RPMI7951 (cell line): ENCODE results near the gene MAML3. TPM values are rescaled to one million over a fixed set of nuclear protein-coding genes. Genes with fewer than 3 reads are reported as not detected.

Experiments
- DNase-seq: peaks from one replicate; pipeline ENCODE4 v3.0.0-alpha.2; 2012; ENCODE audit warnings: low read depth
- total RNA-seq: library from RNA; depleted of rRNA; stranded (reverse); fragments of >200 nt; shearing (Covaris generic); gene quantifications from 2 replicates; pipeline ENCODE4 v1.2.3, GENCODE V29; 2014

MAML3 gene
- total RNA-seq, 1 experiment from 2014 or later: 3.2 TPM

DNA sequence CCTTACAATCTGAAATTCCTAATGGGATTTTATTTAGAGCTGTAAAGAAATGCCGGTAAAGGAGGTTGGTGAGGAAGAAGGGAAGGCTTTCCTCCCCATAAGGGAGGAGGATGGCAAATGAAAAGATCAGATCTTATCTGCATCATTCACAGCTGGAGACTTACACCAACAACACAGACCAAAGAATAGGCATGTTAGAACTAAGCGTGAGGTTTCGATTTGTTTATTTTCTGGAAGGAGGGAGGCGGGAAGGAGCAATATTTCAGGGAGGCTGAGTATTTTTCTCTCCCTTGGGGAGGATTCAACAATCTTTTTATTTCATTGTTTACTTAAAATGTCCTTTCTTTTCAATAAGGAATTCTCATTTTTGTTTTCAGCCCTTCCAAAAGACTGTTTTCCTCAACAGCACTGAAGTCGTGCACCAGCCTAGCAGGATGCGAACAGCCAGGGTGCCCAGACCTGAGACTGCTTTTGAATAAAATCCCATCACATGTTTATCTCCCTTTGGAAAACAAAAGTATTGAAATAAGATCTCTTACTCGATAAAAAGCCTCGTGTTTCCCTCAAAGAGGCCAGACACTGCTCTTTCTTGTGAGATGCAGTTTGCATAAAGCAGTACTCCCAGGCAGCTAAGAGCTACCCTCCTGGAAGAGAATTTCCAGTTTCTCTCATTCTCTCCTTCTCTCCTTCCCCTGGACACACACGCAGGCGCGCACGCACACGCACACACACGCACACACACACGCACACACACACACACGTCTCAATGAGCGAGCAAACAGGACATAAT, 252.3 kb downstream of the MAML3 start:
- DNase-seq: peak; percentile 51

DNA sequence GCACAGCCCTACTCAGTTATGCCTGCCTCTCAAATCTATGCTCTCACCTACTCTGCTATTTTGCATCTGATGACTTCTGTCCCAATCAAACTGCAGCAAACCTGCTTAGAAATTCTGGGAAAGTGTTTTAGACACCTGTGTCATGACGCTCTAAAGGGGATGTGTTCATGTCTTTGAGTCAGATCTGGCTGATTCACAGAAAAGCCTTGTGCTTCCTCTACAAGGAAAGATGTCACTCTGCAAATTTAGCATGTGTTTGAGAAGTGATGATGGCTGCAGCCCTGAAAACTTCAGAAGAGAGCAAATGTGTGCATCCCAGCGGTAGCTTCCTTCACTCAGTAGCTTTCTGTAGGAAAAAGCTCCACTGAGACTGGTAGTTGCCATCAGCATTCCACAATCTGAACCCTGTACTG, 253.0 kb downstream of the MAML3 start:
- DNase-seq: no peak

DNA sequence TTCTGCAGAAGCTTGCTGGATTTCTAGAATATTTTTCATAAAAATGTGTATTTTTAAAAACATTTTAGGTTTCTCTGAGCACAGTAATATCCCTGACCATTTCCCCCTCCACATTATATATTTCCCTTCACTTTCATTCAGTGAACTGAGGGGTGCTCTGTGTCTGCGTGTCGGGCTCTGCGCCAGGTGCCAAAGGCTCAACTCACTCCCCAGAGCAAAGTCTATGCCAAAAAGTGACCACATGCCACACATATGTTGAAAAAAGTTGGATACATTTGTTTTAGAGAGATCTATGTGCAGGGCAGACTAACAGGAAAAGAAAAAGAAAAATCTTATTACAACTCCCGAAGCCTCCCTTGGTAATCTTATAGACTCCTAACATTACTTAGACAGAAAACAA, 254.6 kb downstream of the MAML3 start:
- no peak for DNase-seq

DNA sequence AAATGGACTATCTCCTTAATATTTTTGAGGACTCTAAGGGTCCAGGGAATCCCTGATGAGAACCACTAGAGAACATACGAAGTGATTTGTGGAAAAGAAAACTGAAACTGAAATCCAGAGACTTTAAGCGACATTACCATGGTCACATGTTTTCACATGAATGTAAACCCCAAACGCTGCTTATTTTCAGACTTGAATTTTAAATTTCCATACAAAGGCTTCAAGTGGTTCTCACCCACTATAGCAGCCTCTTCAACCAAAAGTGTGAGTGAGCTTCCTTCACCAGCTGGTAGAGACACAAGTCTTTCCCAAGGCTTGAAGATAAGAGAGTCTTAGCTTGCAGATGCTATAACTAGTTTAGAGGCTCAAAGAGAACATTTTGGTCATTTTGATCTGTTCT, 255.7 kb downstream of the MAML3 start:
- DNase-seq: no peak

DNA sequence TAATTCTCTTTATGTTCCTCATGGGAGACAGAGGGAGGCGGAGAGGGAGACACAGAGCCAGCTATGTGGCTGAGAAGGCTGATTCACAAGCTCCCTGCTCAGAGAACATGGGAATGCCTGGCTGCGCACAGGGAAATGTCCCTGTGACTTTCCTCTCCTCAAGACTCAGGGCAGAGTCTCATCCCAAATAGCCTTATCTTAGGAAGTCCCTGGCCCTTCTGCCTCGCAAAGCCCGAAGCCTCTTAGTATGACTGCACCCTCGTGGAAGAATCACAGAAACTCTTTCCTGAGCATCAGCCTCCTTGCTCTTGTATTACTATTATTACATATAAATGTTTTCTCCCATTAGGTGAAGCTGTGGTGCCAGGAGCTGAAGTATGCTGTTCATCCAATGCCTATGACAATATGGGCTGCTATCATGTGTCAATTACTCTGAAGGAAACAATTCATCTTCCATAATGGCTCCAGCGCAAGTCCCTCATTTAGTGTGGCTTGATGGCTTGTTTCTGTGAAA, 257.8 kb downstream of the MAML3 start:
- no peak for DNase-seq

DNA sequence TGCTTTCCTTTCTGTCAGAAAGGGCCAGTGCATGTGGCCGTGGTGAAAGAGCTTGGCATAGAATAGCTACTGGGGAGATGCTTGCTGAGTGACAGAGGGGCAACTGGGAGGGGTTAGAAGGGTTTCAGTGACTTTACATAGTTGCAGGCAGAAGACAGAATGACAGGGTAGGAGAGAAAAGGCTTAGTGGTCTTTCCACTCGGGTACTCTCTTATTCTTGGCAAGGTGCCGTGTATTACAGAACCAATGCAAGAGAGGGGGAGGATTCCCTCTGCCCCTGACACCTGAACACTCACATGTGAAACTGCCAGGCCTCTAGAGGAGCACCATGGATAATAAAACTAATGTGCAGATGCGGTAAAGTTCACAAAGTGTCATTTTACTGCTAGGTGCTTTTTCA, 260.2 kb downstream of the MAML3 start:
- DNase-seq: no peak

DNA sequence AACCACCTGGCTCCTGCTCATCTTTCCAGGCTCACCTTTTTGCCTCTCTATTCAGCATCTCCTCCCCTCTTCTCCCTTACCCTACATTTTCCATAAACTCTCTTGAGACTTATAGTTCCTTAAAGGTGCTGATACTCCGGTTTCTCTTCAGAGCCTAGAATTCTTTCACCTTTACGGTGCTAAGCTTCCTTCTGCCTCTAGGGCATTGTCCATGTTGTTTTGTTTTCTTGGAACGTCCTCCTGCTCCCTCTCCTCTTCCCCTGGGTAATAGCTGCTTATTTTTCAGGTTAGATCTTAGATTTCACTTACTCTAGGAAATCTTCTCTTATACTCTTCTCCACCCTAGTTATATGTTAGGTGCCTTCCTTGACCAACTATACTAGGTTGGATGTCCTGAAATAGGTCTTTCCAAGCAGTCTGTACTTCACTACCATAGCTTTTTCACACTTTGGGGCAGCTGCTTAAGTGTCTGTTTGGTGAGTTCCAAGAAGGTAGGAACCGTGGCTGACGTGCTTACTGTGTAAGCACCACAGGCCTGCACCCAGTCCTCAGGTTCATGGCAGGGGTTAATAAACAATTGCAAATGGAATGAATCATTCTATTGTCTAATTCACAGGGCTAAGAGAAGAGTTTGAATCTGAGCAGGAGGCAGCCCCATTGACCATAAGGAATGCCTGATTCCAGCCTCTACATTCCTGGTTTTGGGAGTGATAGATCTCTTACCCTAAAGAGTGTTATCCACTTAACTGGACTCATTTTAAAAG, 260.8 kb downstream of the MAML3 start:
- DNase-seq: no peak

DNA sequence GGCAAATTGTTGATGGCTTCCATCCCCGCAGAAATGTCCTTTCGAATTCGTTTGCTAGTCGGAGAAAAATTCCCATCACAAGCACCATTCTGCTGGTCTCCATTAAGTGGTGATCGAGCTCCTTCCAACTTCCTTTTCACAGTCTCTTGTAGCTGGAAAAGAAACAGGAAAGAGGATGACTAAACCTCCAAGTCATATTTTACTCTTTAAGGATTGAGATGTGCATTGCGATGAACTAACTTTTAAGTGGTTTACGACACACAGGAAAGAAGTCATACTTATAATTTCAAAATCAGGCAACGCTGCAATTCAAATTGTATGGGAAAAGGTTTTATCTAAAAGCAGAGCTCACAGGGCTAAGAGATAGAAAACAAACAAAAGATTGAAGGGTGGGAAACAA, 263.2 kb downstream of the MAML3 start:
- DNase-seq: no peak

DNA sequence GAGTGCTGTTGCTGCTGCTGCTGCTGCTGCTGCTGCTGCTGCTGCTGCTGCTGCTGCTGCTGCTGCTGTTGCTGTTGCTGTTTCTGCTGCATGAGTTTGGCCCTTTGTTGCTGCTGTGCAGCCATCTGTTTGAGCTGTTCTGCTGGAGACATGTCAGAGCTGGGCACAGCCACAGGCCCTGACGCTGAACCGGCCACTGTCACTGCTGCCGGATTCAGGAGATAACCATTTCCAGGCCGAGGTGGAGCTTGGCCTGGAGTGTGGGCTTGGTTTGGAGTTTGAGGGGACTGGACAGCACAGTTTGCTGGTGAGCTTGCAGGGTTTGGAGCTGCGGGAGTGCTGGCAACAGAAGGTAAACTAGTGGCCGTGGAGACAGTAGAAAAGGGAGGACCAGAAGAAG, 264.1 kb downstream of the MAML3 start:
- no peak for DNase-seq

DNA sequence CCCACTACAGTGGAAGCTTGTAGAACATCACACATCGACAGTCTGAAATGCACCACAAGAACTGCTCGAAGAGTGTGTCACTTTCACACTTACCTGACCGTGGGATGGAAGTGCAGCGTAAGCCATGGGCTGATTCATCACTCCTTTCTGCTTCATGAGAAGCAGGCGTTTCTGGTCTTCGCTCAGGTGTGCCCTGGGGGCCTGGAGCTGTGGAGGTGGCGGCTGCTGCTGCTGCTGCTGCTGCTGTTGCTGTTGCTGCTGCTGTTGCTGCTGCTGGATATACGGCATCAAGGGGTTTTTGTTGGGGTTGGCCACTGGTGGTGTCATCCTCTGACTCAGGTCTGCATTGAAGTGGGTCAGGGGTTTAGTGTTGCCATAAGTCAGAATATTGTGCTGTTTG, 264.7 kb downstream of the MAML3 start:
- DNase-seq: no peak

DNA sequence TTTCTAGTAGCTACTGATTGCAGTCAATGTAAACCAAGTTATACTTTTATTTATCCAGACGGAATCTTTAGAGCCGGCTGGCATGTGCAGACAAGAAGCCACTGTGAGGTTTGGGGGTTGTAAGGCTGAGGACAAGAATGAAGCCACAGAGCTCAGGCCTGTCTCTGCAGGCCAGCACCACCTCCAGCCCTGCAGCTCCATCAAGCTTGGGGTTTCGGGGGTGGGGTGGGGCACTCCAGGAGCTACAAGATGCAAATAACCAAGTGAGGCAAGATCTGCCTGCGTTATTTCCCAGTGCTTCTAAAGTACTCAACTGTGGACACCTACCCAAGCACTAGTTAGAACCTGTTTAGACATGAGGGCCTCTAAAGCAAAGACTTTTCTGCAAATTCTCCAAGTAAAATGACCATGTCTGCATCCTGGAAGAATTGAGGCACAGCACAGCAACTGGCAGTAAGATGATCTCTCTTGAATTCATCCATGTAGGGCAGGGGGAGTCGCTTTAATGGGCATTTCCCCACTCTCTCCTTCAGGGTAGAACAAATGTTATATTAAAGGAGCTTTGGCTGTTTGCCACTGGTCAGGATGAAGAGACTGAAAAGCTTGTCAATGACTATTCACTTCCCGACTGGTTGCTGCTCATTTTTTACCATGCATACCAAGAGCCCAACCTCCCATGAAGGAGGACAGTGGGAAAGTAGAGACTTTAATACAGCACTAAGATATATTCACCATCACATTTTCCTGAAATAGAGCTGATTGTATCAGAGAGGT, 265.8 kb downstream of the MAML3 start:
- no peak for DNase-seq

DNA sequence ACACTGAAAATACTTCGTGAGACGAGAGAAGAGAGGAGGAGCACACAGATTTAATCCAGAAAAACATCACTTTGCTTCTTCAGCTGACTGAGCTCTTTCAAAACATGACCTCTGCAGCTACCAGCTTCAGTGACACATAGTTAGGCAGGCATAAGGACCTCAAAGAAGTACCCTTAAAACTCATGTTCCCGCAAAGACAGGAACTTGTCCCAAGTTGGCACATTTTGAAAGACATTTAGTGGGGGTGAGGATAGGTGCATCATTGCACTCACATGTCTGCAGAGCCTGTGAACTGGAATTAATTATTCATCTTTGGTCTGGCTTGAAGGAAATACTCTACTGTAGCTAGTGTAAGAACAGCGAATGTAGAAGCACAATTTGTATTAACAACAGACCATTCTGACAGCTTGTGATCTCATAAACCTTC, 266.6 kb downstream of the MAML3 start:
- no peak for DNase-seq

DNA sequence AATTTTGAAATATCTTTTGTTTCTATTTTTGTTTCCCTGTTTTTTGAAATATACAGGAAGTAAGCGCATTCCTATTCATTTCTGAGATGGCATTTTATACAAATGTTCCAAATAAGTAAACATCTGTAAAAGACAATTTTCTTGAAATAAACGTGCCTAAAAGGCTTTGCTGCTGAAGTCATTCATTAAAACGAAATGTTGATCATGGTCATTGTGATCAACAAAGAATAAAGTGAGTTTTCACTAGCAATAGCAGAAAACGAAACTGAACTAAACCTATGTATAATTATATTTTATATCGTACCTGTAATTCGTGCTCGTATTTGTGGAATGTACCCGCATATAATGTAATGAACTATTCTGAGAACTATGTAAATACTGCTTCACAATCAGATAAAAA, 267.2 kb downstream of the MAML3 start:
- no peak for DNase-seq

DNA sequence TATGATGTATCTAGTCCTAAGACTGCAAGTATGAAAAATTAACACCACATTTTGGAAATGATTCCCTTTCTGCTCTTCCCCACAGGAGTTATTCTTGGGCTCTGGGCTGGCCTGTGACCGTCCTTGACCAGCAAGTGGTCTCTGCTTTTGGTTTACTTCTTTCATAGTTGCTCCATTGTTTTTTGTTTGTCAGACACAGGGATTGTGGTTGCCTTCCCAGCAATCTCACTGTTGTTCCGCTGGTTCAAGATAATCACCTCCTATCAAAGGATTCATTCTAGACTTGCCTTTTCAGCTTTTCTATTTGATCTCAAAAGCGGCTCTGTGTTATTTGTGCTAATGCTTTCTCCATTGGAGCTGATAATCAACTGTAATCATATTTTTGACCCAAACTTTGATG, 269.5 kb downstream of the MAML3 start:
- DNase-seq: no peak

DNA sequence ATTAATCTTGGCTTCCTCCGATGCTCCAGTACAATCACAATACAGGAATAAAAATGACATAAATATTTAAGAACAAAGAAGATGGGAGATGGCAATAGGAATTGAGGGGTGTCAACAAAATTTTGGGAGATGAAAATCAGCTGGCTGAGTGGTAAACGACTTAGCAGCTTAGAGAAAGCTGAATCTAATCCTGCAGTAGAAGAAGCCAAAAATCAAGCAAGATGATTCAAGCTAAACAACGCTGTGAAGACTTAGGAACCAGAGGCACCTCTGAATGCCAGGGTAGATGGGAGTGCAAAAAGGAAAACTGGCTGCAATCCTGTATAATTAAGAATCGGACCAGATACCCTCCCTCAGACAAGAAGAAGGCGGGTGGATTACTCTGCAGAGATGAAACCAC, 273.1 kb downstream of the MAML3 start:
- no peak for DNase-seq

DNA sequence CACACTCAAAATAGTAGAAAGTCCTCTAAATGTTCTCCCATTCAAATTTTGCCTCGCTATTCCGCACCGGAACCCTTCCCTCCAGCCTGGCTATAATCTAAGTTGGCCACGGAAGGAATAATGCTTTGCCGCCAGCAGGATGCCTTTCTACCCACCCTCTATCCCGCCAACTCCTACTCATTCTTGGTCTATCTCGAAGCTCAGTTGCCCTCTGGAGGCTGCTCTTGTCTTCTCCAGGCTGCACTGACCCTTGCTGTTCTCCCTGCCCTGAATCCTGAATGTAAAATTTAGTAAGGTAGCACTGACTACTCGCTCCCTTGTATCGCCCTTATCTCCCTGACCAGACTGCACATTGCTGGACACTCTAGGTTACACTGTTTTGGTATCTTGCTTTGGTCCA, 275.9 kb downstream of the MAML3 start:
- DNase-seq: no peak

DNA sequence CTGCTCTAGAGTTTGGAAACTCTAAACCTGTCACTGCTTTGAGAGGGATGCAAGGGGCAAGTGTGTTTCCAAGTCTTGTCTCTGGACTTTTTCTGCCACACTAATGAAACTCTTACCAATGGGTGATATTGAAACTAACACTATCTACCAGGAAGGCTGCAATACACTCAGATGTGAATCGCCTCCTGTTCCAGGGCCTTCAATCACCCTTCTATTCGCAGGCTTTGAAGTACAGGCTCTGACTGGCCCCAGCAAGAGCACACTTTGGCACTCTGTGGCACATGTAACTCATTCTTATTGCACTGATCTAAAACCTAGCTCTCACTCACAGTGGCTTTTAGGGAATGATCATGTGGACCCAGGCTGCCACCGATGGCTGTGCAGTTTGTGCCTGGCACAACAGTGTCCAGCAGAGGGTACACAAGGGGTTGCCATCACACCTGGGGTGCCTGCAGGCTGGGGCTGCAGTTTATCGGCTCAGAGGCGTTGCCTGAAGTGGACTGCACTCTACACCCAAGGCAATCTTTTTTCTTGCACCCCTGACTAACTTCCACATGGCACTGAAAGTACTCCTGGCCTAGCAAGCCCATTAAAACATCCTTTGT, 277.5 kb downstream of the MAML3 start:
- no peak for DNase-seq

DNA sequence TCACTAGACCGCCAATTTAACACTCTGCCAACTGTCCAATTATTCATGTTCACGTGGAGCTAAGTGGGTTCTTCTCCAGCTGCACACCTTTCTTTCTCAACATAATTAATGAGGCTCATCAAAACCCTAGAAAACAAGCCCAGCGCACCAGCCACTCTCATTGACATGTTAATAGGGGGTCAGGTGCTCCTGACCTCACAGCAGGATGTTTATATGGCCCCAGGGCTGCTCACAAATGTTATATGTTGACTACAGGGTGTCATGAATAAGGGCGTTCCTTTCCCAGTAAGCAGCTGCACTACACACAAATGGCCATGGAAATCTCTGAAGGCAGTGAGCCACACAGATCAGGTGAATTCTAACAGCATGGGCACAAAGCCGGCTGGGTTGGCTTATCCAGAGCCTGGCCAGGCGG, 278.6 kb downstream of the MAML3 start:
- DNase-seq: no peak

DNA sequence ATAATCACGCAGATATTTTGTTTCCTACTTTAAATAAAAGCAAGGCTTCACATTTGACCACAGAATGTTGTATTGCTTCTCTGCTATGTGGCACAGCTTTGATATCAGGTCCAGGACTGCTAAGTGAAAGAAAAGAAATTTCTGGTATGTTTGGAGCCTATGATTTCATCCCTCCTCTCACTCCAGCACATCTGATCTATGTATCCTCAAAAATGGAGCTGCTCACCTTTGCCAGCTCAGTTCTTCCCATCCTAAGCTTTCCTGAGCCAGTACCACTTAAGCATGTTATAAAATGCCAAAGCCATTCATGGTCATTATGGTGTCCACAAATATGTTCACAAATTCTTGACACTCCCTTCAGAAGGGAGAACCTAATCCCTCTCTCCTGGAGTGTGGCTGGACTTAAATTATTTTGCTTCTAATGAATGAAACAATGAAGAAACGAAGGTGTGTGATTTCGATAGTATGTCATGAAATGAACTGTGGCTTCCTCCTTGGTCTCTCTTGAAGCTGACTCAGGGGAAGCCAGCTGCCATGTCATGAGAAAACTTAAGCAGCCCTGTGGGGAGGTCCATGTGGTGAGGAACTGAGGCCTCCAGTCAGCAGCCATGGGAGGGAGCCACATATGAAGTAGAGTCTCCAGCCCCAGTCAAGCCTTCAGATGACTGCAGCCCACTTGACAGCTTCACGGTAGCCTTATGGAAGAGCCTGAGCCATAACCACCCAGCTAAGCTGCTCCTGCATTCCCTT, 280.7 kb downstream of the MAML3 start:
- DNase-seq: no peak

DNA sequence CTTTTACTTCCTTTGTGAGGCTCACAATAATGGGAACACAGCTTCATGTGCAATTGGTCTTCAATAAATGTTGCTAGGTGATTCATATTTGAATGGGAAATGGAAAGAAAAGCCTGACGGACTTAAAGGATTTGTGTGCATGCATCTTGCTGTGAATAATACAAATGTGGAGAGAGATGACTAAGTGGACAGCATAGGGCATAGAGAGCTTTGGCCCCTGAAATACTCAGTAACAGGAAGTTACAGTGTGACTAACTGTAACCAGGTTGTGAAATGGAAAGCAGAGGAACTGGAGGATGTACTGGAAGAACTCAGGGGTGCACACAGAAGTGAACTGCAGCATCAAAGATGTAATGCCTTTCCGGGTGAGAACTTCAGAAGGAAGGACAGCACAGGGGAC, 281.7 kb downstream of the MAML3 start:
- DNase-seq: peak; percentile 90

DNA sequence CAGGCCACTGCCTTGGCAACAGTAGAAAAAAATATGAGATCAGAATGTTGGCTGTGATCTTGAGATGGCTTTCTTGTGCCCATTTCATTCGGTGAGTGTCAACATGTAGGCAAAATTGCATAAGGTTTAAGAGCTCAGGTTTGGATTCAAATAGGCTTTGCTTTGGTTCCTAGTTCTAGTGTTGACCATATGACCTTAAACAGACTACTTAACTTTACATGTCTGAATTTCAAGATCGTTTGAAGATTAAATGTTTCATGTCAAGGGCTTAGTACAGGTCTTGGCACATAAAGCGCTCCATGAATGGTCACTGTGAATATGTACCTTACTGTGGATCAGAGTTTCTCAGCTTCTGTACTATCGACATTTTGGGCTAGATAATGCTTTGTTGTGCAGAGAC, 284.2 kb downstream of the MAML3 start:
- DNase-seq: no peak
